HCT116 (cell line): ENCODE data around the gene FOXF2.

Experiments
- ATF3 ChIP-seq: IDR thresholded peaks from 2 replicates; pipeline ENCODE4 v1.6.1; 2012
- CTCF ChIP-seq, 3 experiments: fragments of 200-600 bp in 1 of 3; sonication (generic) in 1 of 3; IDR thresholded peaks in 2 of 3; conservative IDR thresholded peaks in 1 of 3; 2 replicates each; pipeline ENCODE4 v1.5.1; 2012 to 2017; ENCODE audit warnings: low read depth in 2 of 3, low read length in 2 of 3, antibody characterized with exemption in 1 of 3, borderline replicate concordance in 1 of 3, control low read depth in 1 of 3, mild to moderate bottlenecking in 1 of 3, mixed read lengths in 1 of 3, mixed run types in 1 of 3, moderate library complexity in 1 of 3; ENCODE audit not compliant: insufficient read depth in 1 of 3
- ELF1 ChIP-seq: IDR thresholded peaks from 2 replicates; pipeline ENCODE4 v1.6.1; 2012; ENCODE audit warnings: low read depth, borderline replicate concordance
- EZH2 ChIP-seq: fragments of 200-600 bp; sonication (generic); IDR thresholded peaks from 2 replicates; pipeline ENCODE4 v1.6.1; 2017; ENCODE audit warnings: antibody characterized with exemption, mixed run types
- EZH2phosphoT487 ChIP-seq: fragments of 200-600 bp; IDR thresholded peaks from 2 replicates; pipeline ENCODE4 v1.6.1; 2018; ENCODE audit warnings: antibody characterized with exemption, borderline replicate concordance
- MAX ChIP-seq: IDR thresholded peaks from 2 replicates; pipeline ENCODE4 v1.6.1; 2012
- POLR2A ChIP-seq: IDR thresholded peaks from 2 replicates; pipeline ENCODE4 v1.7.0; 2011; ENCODE audit warnings: borderline replicate concordance; ENCODE audit not compliant: insufficient read depth, insufficient read length; ENCODE audit errors: extremely low read depth
- POLR2AphosphoS5 ChIP-seq: IDR thresholded peaks from 2 replicates; pipeline ENCODE4 v1.6.1; 2011; ENCODE audit warnings: mild to moderate bottlenecking, low read depth, low read length, moderate library complexity
- SP1 ChIP-seq: IDR thresholded peaks from 2 replicates; pipeline ENCODE4 v1.6.1; 2012; ENCODE audit warnings: low read depth
- TCF7L2 ChIP-seq: IDR thresholded peaks from 2 replicates; pipeline ENCODE4 v1.7.0; 2011; ENCODE audit warnings: borderline replicate concordance, inconsistent platforms; ENCODE audit not compliant: insufficient read depth, insufficient read length; ENCODE audit errors: extremely low read depth
- ZFX ChIP-seq: fragments of 450-650 bp; IDR thresholded peaks from 2 replicates; pipeline ENCODE4 v1.6.1; 2017
- ZNF274 ChIP-seq: fragments of 200-500 bp; sonication (Bioruptor generic); IDR thresholded peaks from 2 replicates; pipeline ENCODE4 v1.6.1; 2014; ENCODE audit warnings: mild to moderate bottlenecking, low read depth, low read length, inconsistent platforms

- TF ChIP-seq CTCF (IDR thresholded peaks at IDR 0.05 in 2 of 3, conservative IDR thresholded peaks at IDR 0.05 in 1 of 3; ENCODE audit: borderline replicate concordance in 1 of 3, insufficient read depth in 1 of 3, low read depth in 2 of 3, low read length in 2 of 3) (no peak), EZH2 (no peak), POLR2A (no peak), POLR2AphosphoS5 (no peak), ZFX (no peak), ATF3 (no peak), MAX (no peak), SP1 (no peak), EZH2phosphoT487 (no peak), TCF7L2 (no peak), ELF1 (no peak), ZNF274 (no peak)
Measured at GRCh38 chr6:1415416-1416063, 26.2 kb downstream of the FOXF2 start.
